ENCODE results near the gene PCDHA8. TPM values are rescaled to one million over a fixed set of nuclear protein-coding genes. Genes with fewer than 3 reads are reported as not detected.
"Not testable (repeated sequence)": the region's sequence is repeated elsewhere in the genome, so short reads cannot be mapped to it uniquely, and the experiment has no call there.

Gene PCDHA8
- total RNA-seq, 6 experiments from 2014 or later: 0.05 to 0.12 TPM; not detected in 4

GRCh38 chr5:140808889-140809291 lies 32.1 kb upstream of the PCDHA8 start:
- DNase-seq: no peak
- no peaks in the 10 kb centered on the region for H3K4me1 Mint-ChIP-seq (ENCODE audit: low read depth)
- H3K27me3 Mint-ChIP-seq (ENCODE audit: insufficient read depth): no peaks in the 10 kb centered on the region; the same call in 1 of the 2 replicates
- H3K36me3 Mint-ChIP-seq (ENCODE audit: low read depth): no peaks in the 10 kb centered on the region
- no peak overlapping the region for H3K27ac Mint-ChIP-seq
- H3K4me3 Mint-ChIP-seq: no peak overlapping the region
- H3K9me3 Mint-ChIP-seq: peaks cover 35% of the 10 kb centered on the region
- no peak for TF ChIP-seq CTCF (IDR thresholded peaks at IDR 0.05)

GRCh38 chr5:140821375-140822280 lies 19.4 kb upstream of the PCDHA8 start, which contains the start of gene PCDHA5:
TSS of gene PCDHA5 (plus strand) at chr5:140821613.
- TF ChIP-seq CTCF (IDR thresholded peaks at IDR 0.05): peak; percentile 72
- Mint-ChIP-seq H3K36me3 (ENCODE audit: low read depth) (peaks cover 7% of the 10 kb centered on the region; the same call in 1 of the 2 replicates), H3K27ac (no peak within 1 kb of the TSS), H3K9me3 (peaks cover 12% of the 10 kb centered on the region), H3K4me1 (ENCODE audit: low read depth) (no peaks in the 10 kb centered on the region), H3K4me3 (no peak within 1 kb of the TSS), H3K27me3 (ENCODE audit: insufficient read depth) (peaks cover 1% of the 10 kb centered on the region; the same call in 1 of the 2 replicates)
- no peak for DNase-seq

- peak; percentile 5; the same call in 1 of the 2 replicates for TF ChIP-seq CTCF (IDR thresholded peaks at IDR 0.05)
- no peak for DNase-seq
- H3K27ac Mint-ChIP-seq: no peak overlapping the region
- H3K9me3 Mint-ChIP-seq: peaks cover 9% of the 10 kb centered on the region
- H3K36me3 Mint-ChIP-seq (ENCODE audit: low read depth): peaks cover 7% of the 10 kb centered on the region; the same call in 1 of the 2 replicates
- H3K4me1 Mint-ChIP-seq (ENCODE audit: low read depth): no peaks in the 10 kb centered on the region
- no peak overlapping the region for H3K4me3 Mint-ChIP-seq
- no peaks in the 10 kb centered on the region for H3K27me3 Mint-ChIP-seq (ENCODE audit: insufficient read depth)
Observed at GRCh38 chr5:140822281-140822629, 18.7 kb upstream of the PCDHA8 start.

- DNase-seq; H3K4me3 Mint-ChIP-seq; H3K4me1 Mint-ChIP-seq (ENCODE audit: low read depth); H3K36me3 Mint-ChIP-seq (ENCODE audit: low read depth); H3K27me3 Mint-ChIP-seq (ENCODE audit: insufficient read depth); H3K27ac Mint-ChIP-seq: not testable (repeated sequence)
- H3K9me3 Mint-ChIP-seq: peaks cover 13% of the 10 kb centered on the region
Observed at GRCh38 chr5:140822969-140823368, 18.0 kb upstream of the PCDHA8 start.

GRCh38 chr5:140823475-140823874 lies 17.5 kb upstream of the PCDHA8 start:
- H3K4me3 Mint-ChIP-seq: no peak overlapping the region
- peaks cover 9% of the 10 kb centered on the region for H3K36me3 Mint-ChIP-seq (ENCODE audit: low read depth)
- no peaks in the 10 kb centered on the region for H3K4me1 Mint-ChIP-seq (ENCODE audit: low read depth)
- H3K27me3 Mint-ChIP-seq (ENCODE audit: insufficient read depth): no peaks in the 10 kb centered on the region
- no peak for TF ChIP-seq CTCF (IDR thresholded peaks at IDR 0.05)
- no peak for DNase-seq
- peaks cover 18% of the 10 kb centered on the region for H3K9me3 Mint-ChIP-seq
- no peak overlapping the region for H3K27ac Mint-ChIP-seq

GRCh38 chr5:140827704-140828361 lies 13.2 kb upstream of the PCDHA8 start, which contains the start of gene PCDHA6:
TSS of gene PCDHA6 (plus strand) at chr5:140827960. CDS start at chr5:140828092, 132 bp downstream.
- Mint-ChIP-seq H3K36me3 (ENCODE audit: low read depth) (peaks cover 9% of the 10 kb centered on the region; the same call in 1 of the 2 replicates), H3K4me1 (ENCODE audit: low read depth) (no peaks in the 10 kb centered on the region), H3K27ac (no peak within 1 kb of the TSS), H3K9me3 (peaks cover 16% of the 10 kb centered on the region), H3K27me3 (ENCODE audit: insufficient read depth) (no peaks in the 10 kb centered on the region), H3K4me3 (no peak within 1 kb of the TSS)
- no peak for DNase-seq
- TF ChIP-seq CTCF (IDR thresholded peaks at IDR 0.05): no peak

Data from HFFc6 (cell line).